GM18858 (cell line): ENCODE data around the gene TMED5.
"Not testable (repeated sequence)": the region's sequence is repeated elsewhere in the genome, so short reads cannot be mapped to it uniquely, and the experiment has no call there.

ENCODE experiments used
- ATAC-seq: cut with Tn5 transposase; IDR thresholded peaks from one replicate; pipeline ENCODE4 v1.9.1; 2021; ENCODE audit not compliant: unreplicated experiment

Gene TMED5

GRCh38 chr1:93172778-93173177 is 7.4 kb downstream of the TMED5 start:
- ATAC-seq, result no peak

- ATAC-seq, result no peak
Measured at GRCh38 chr1:93171549-93172034, 8.6 kb downstream of the TMED5 start.

- ATAC-seq, result not testable (repeated sequence)
Measured at GRCh38 chr1:93170141-93170678, 10.0 kb downstream of the TMED5 start.

GRCh38 chr1:93167006-93167405 is 13.2 kb downstream of the TMED5 start:
- ATAC-seq, result no peak

GRCh38 chr1:93165895-93166294 is 14.3 kb downstream of the TMED5 start:
- not testable (repeated sequence) for ATAC-seq

GRCh38 chr1:93164816-93165215 is 15.4 kb downstream of the TMED5 start:
- ATAC-seq, result no peak

GRCh38 chr1:93163314-93163713 is 16.9 kb downstream of the TMED5 start:
- ATAC-seq, result not testable (repeated sequence)

GRCh38 chr1:93159337-93159736 is 20.9 kb downstream of the TMED5 start:
- no peak for ATAC-seq

- no peak for ATAC-seq
Measured at GRCh38 chr1:93155335-93155734, 24.9 kb downstream of the TMED5 start.

- ATAC-seq, result no peak
Measured at GRCh38 chr1:93154898-93155297, 25.3 kb downstream of the TMED5 start.

GRCh38 chr1:93152835-93153234 is 27.4 kb downstream of the TMED5 start:
- ATAC-seq, result no peak

GRCh38 chr1:93151474-93151873 is 28.7 kb downstream of the TMED5 start:
- ATAC-seq, result no peak

GRCh38 chr1:93150729-93151128 is 29.5 kb downstream of the TMED5 start:
- ATAC-seq, result no peak

- ATAC-seq, result no peak
Measured at GRCh38 chr1:93148001-93148400, 32.2 kb downstream of the TMED5 start.

GRCh38 chr1:93143769-93144168 is 36.4 kb downstream of the TMED5 start:
- no peak for ATAC-seq

GRCh38 chr1:93143136-93143535 is 37.1 kb downstream of the TMED5 start:
- no peak for ATAC-seq

- ATAC-seq, result no peak
Measured at GRCh38 chr1:93142161-93142560, 38.1 kb downstream of the TMED5 start.

GRCh38 chr1:93140106-93140505 is 40.1 kb downstream of the TMED5 start:
- ATAC-seq, result no peak

GRCh38 chr1:93137604-93138292 is 42.5 kb downstream of the TMED5 start:
- ATAC-seq, result no peak

- no peak for ATAC-seq
Measured at GRCh38 chr1:93136445-93136844, 43.8 kb downstream of the TMED5 start.

- ATAC-seq, result no peak
Measured at GRCh38 chr1:93132638-93133037, 47.6 kb downstream of the TMED5 start.

GRCh38 chr1:93129507-93130099 is 50.6 kb downstream of the TMED5 start:
- no peak for ATAC-seq
